Lower leg skin (tissue), 4 donors: ENCODE measurements around the gene ZSCAN21. TPM values are rescaled to one million over a fixed set of nuclear protein-coding genes. Genes with fewer than 3 reads are reported as not detected.
A peak's percentile ranks its signal among the peaks of the same experiment; 100 is the strongest.

ENCODE experiments used
- DNase-seq, 2 donors: peaks; one replicate each; pipeline ENCODE4 v3.0.0-alpha.2; 2019; ENCODE audit warnings: low spot score in 2 of 2
- H3K4me3 ChIP-seq: fragments of 200-600 bp; sonication (generic); 2 replicates; pipeline ENCODE4 v1.5.1; 2017; ENCODE audit warnings: mild to moderate bottlenecking, low read depth; ENCODE audit not compliant: poor library complexity, severe bottlenecking
- POLR2A ChIP-seq, 2 donors: fragments of 450-650 bp; IDR thresholded peaks; one replicate each; pipeline ENCODE4 v1.6.1; 2016 to 2017; ENCODE audit warnings: antibody characterized with exemption in 2 of 2, mild to moderate bottlenecking in 1 of 2, moderate library complexity in 1 of 2
- WGBS, 2 donors: methylation state at CpG; one replicate each; pipeline ENCODE4 v1.1.5; 2018; 5-methylcytosine and 5-hydroxymethylcytosine counted together
- intact Hi-C: fragments of 100-400 bp; cut with DNase I; formaldehyde crosslinking; loops from one replicate; pipeline ENCODE4 v1.15.0; 2023; ENCODE audit warnings: low total_unique reads
- total RNA-seq, 4 donors: library from RNA; depleted of rRNA; stranded (reverse); fragments of >200 nt; gene quantifications; one replicate each; pipeline ENCODE4 v1.1.0, GENCODE V29; 2016
- TF ChIP-seq, protein P1 (sequence below), 3 donors: fragments of 450-650 bp; IDR thresholded peaks; one replicate each; pipeline ENCODE4 v1.5.1; 2016; ENCODE audit warnings: antibody characterized with exemption in 3 of 3, mild to moderate bottlenecking in 3 of 3, moderate library complexity in 2 of 3

The ZSCAN21 gene
- total RNA-seq, 4 donors from 2014 or later = 13.2 to 25.5 (median 21.4) TPM

DNA sequence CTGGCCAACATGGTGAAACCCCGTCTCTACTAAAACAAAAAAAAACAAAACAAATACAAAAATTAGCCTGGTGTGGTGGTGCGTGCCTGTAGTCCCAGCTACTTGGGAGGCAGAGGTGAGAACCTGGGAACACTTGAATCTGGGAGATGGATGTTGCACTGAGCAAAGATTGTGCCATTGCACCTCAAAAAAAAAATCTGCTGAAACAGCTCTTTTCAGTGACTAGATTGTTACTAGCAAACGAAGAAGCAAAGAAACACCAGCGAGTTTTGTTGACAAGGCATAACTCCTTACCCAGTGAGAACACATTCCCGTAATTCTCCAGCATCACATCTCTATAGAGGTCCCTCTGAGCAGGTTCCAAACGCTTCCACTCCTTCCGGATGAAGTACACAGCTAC, 25.3 kb downstream of the ZSCAN21 start:
- H3K4me3 ChIP-seq = no peak overlapping the region
- WGBS, 2 donors = 92 to 94% methylated on average over 7 of the region's 7 CpGs
- no peak for DNase-seq
- intact Hi-C loops = no loop called here
- TF ChIP-seq, protein P1, sequence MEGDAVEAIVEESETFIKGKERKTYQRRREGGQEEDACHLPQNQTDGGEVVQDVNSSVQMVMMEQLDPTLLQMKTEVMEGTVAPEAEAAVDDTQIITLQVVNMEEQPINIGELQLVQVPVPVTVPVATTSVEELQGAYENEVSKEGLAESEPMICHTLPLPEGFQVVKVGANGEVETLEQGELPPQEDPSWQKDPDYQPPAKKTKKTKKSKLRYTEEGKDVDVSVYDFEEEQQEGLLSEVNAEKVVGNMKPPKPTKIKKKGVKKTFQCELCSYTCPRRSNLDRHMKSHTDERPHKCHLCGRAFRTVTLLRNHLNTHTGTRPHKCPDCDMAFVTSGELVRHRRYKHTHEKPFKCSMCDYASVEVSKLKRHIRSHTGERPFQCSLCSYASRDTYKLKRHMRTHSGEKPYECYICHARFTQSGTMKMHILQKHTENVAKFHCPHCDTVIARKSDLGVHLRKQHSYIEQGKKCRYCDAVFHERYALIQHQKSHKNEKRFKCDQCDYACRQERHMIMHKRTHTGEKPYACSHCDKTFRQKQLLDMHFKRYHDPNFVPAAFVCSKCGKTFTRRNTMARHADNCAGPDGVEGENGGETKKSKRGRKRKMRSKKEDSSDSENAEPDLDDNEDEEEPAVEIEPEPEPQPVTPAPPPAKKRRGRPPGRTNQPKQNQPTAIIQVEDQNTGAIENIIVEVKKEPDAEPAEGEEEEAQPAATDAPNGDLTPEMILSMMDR (IDR thresholded peaks at IDR 0.05) = no peak
- no peak for TF ChIP-seq POLR2A (IDR thresholded peaks at IDR 0.05)

DNA sequence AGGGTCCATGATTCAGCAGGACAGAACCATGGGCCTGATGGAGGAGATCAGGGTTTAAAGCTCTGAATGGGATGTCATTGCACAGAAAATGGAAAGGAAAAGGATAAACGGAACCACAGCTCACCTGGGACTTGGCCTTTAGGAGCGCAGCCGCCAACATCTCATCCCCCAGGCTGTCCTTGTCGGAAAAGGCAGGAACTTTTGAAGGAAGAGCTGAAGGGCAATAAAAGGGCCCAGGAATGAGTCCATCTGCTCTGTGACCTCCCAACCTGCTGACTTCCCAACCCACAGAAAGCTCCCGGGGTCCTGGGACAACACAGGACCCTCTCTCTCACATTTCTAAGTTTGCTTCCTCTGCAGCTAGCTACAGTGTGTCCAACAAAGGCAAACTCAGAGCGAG, 25.8 kb downstream of the ZSCAN21 start:
- no peak overlapping the region for H3K4me3 ChIP-seq
- no peak for DNase-seq
- WGBS, 2 donors = 93 to 97% methylated on average over 6 of the region's 6 CpGs
- TF ChIP-seq POLR2A (IDR thresholded peaks at IDR 0.05) = no peak
- TF ChIP-seq, protein P1 (IDR thresholded peaks at IDR 0.05) = no peak
- intact Hi-C loops = no loop called here

DNA sequence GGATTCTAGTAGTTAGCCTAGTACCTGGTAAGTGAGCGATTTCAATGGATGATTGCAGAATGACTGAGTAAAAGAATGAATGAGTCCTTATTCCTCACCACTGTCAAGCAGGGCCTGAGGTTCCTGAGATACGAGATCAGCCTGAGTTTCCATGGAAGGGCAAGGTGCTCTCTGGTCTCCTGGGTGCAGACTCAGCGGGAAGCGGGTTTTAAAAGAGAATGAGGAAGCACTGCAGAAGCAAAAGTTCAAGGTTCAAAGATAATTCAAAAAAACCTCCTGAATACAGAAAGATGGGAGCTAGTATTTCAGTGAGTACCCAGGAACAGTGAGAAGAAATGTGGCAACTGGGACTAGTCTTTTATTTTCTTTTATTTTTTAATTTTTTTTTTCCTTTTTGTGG, 27.6 kb downstream of the ZSCAN21 start:
- WGBS, 2 donors = 93 to 99% methylated on average over 4 of the region's 4 CpGs
- no peak for DNase-seq
- intact Hi-C loops = no loop called here
- no peak overlapping the region for H3K4me3 ChIP-seq
- no peak for TF ChIP-seq POLR2A (IDR thresholded peaks at IDR 0.05)
- TF ChIP-seq, protein P1 (IDR thresholded peaks at IDR 0.05) = no peak

DNA sequence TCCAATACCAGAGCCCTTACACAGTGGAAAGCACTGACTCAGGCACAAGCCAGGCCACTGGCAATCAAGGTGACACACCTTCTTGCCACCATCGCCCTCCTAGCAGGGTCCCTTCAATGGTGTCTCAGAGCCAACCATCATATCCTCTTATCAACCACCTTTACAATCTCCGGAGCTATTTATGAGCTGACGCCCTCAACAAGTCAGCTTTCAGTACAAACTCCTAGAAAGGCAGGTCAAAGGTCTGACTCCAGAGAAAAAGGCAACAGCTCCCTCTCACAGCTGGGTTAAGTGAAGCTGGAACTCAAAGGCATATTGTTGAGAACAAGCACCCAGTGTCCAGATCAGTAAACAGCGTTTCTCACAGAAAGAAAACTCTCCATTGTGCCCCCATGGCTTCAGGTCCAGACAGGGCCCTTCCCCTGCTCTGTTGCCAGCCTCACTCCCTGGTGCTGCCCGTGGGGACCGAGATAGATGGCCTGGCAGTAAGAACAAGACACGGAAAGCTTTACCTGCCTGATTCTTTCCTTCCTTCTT, 29.5 kb downstream of the ZSCAN21 start:
- intact Hi-C loops = no loop called here
- TF ChIP-seq POLR2A (IDR thresholded peaks at IDR 0.05) = no peak
- TF ChIP-seq, protein P1 (IDR thresholded peaks at IDR 0.05) = no peak
- DNase-seq = no peak
- 66 to 75% methylated on average over 7 of the region's 7 CpGs for WGBS, 2 donors
- H3K4me3 ChIP-seq = no peak overlapping the region

DNA sequence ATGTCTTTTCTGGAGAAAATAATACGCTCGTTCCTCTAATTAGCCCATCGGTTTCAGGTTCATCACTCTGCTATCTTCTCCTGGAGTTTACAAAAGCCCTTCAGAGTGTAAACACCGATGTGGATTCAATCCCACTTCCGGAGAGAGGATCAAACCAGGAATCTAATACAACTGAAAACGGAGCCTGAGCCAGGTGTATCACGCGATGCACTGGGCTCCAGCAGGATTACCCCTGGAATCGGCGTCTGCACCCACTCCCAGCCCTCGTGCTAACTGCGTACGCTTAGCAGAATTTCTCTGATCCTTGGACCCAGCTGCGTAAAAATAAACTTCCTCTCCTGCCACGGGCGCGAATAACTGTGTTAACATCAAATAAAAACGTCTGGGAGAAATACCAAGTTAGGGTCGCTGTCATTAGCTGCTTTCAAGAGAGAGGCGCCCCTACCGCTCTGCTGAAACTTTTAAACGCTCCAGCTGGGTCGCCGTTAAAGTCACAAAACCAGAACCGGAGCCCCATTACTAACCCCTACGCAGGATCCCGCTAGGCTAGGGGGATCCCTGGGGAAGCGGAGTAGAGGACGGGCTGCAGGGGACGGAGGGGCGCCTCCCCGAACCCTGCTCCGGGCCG, 31.4 kb downstream of the ZSCAN21 start:
- TF ChIP-seq POLR2A (IDR thresholded peaks at IDR 0.05) = no peak
- TF ChIP-seq, protein P1 (IDR thresholded peaks at IDR 0.05) = no peak
- DNase-seq = no peak
- intact Hi-C loops = no loop called here
- 1% methylated on average over 34 of the region's 34 CpGs for whole genome bisulfite sequencing, 2 donors
- peak overlapping the region; percentile 73 for H3K4me3 ChIP-seq
